ENCODE results near the gene NTSR1.

NTSR1 gene

GRCh38 chr20:62710886-62711702, 2.5 kb downstream of the NTSR1 start:
- DNase-seq (ENCODE audit: low read depth in 2 of 2): no peak
- TF ChIP-seq CTCF (IDR thresholded peaks at IDR 0.05; ENCODE audit: low read depth, low read length): no peak
- H3K4me3 ChIP-seq (replicated peaks in 1 of 2; ENCODE audit: low read depth in 2 of 2, low read length in 2 of 2): no peak overlapping the region

GRCh38 chr20:62711703-62712101, 3.1 kb downstream of the NTSR1 start:
- no peak overlapping the region for H3K4me3 ChIP-seq (replicated peaks in 1 of 2; ENCODE audit: low read depth in 2 of 2, low read length in 2 of 2)
- TF ChIP-seq CTCF (IDR thresholded peaks at IDR 0.05; ENCODE audit: low read depth, low read length): no peak
- DNase-seq (ENCODE audit: low read depth in 2 of 2): no peak

GRCh38 chr20:62712606-62713005, 4.0 kb downstream of the NTSR1 start:
- TF ChIP-seq CTCF (IDR thresholded peaks at IDR 0.05; ENCODE audit: low read depth, low read length): no peak
- no peak overlapping the region for H3K4me3 ChIP-seq (replicated peaks in 1 of 2; ENCODE audit: low read depth in 2 of 2, low read length in 2 of 2)
- no peak for DNase-seq (ENCODE audit: low read depth in 2 of 2)

GRCh38 chr20:62714006-62714405, 5.4 kb downstream of the NTSR1 start:
- TF ChIP-seq CTCF (IDR thresholded peaks at IDR 0.05; ENCODE audit: low read depth, low read length): no peak
- no peak for DNase-seq (ENCODE audit: low read depth in 2 of 2)
- no peak overlapping the region for H3K4me3 ChIP-seq (replicated peaks in 1 of 2; ENCODE audit: low read depth in 2 of 2, low read length in 2 of 2)

- TF ChIP-seq CTCF (IDR thresholded peaks at IDR 0.05; ENCODE audit: low read depth, low read length): no peak
- no peak for DNase-seq (ENCODE audit: low read depth in 2 of 2)
- no peak overlapping the region for H3K4me3 ChIP-seq (replicated peaks in 1 of 2; ENCODE audit: low read depth in 2 of 2, low read length in 2 of 2)
Observed at GRCh38 chr20:62714799-62715198, 6.2 kb downstream of the NTSR1 start.

GRCh38 chr20:62715201-62715600, 6.6 kb downstream of the NTSR1 start:
- H3K4me3 ChIP-seq (replicated peaks in 1 of 2; ENCODE audit: low read depth in 2 of 2, low read length in 2 of 2): no peak overlapping the region
- no peak for DNase-seq (ENCODE audit: low read depth in 2 of 2)
- no peak for TF ChIP-seq CTCF (IDR thresholded peaks at IDR 0.05; ENCODE audit: low read depth, low read length)
